Type B pancreatic cell (in vitro differentiated cells): ENCODE results near the gene SPATA31D3. TPM values are rescaled to one million over a fixed set of nuclear protein-coding genes. Genes with fewer than 3 reads are reported as not detected.

ENCODE experiments used
- DNase-seq: peaks from one replicate; pipeline ENCODE4 v3.0.0; 2021; ENCODE audit warnings: mixed read lengths; ENCODE audit not compliant: unreplicated experiment; ENCODE audit errors: extremely low spot score
- H3K27ac Mint-ChIP-seq: 2 replicates; pipeline ENCODE4 v1.8.0; 2021; ENCODE audit warnings: mild to moderate bottlenecking, mixed read lengths
- H3K27me3 Mint-ChIP-seq: 2 replicates; pipeline ENCODE4 v1.8.0; 2021; ENCODE audit warnings: mixed read lengths
- H3K36me3 Mint-ChIP-seq: 2 replicates; pipeline ENCODE4 v1.8.0; 2021; ENCODE audit warnings: mixed read lengths
- H3K4me1 Mint-ChIP-seq: one replicate; pipeline ENCODE4 v1.8.0; 2021; ENCODE audit warnings: mixed read lengths; ENCODE audit not compliant: unreplicated experiment
- H3K4me3 Mint-ChIP-seq: 2 replicates; pipeline ENCODE4 v1.8.0; 2021; ENCODE audit warnings: mild to moderate bottlenecking, mixed read lengths
- H3K9me3 Mint-ChIP-seq: 2 replicates; pipeline ENCODE4 v1.8.0; 2021; ENCODE audit warnings: mixed read lengths
- CTCF ChIP-seq: fragments of 200-600 bp; sonication (generic); conservative IDR thresholded peaks from 2 replicates; pipeline ENCODE4 v1.5.0; 2021; ENCODE audit warnings: antibody characterized with exemption, mild to moderate bottlenecking
- total RNA-seq: library from RNA; stranded (reverse); gene quantifications from 2 replicates; pipeline ENCODE4 v1.2.1, GENCODE V29; 2021; ENCODE audit warnings: low replicate concordance

SPATA31D3 gene
- total RNA-seq, 1 donor from 2014 or later = not detected

GRCh38 chr9:81971727-81972126 is 28.4 kb downstream of the SPATA31D3 start:
- DNase-seq = no peak
- Mint-ChIP-seq H3K27ac (no peak overlapping the region), H3K4me3 (no peak overlapping the region), H3K36me3 (peaks cover 4% of the 10 kb centered on the region), H3K4me1 (no peaks in the 10 kb centered on the region), H3K9me3 (peaks cover 13% of the 10 kb centered on the region), H3K27me3 (no peaks in the 10 kb centered on the region)
- TF ChIP-seq CTCF = no peak

GRCh38 chr9:81974764-81975163 is 31.5 kb downstream of the SPATA31D3 start:
- Mint-ChIP-seq H3K9me3 (peaks cover 8% of the 10 kb centered on the region), H3K4me1 (no peaks in the 10 kb centered on the region), H3K27me3 (no peaks in the 10 kb centered on the region), H3K27ac (no peak overlapping the region), H3K4me3 (no peak overlapping the region), H3K36me3 (no peaks in the 10 kb centered on the region)
- no peak for TF ChIP-seq CTCF
- DNase-seq = no peak

- Mint-ChIP-seq H3K36me3 (no peaks in the 10 kb centered on the region), H3K9me3 (peaks cover 3% of the 10 kb centered on the region), H3K27me3 (no peaks in the 10 kb centered on the region), H3K27ac (no peak overlapping the region), H3K4me1 (peaks cover 4% of the 10 kb centered on the region), H3K4me3 (no peak overlapping the region)
- no peak for TF ChIP-seq CTCF
- DNase-seq = no peak
Observed at GRCh38 chr9:81976351-81976750, 33.1 kb downstream of the SPATA31D3 start.

GRCh38 chr9:81979196-81979595 is 35.9 kb downstream of the SPATA31D3 start:
- H3K27me3 Mint-ChIP-seq = no peaks in the 10 kb centered on the region
- H3K36me3 Mint-ChIP-seq = no peaks in the 10 kb centered on the region

GRCh38 chr9:81980568-81980967 is 37.3 kb downstream of the SPATA31D3 start:
- Mint-ChIP-seq H3K27me3 (no peaks in the 10 kb centered on the region), H3K27ac (no peak overlapping the region), H3K36me3 (no peaks in the 10 kb centered on the region), H3K4me3 (no peak overlapping the region), H3K9me3 (peaks cover 3% of the 10 kb centered on the region), H3K4me1 (peaks cover 4% of the 10 kb centered on the region)
- no peak for DNase-seq
- TF ChIP-seq CTCF = no peak

More at GRCh38 chr9:81979196-81979595, 35.9 kb downstream of the SPATA31D3 start:
- Mint-ChIP-seq H3K27ac (no peak overlapping the region), H3K4me1 (peaks cover 4% of the 10 kb centered on the region), H3K4me3 (no peak overlapping the region), H3K9me3 (peaks cover 3% of the 10 kb centered on the region)
- no peak for TF ChIP-seq CTCF
- DNase-seq = no peak

GRCh38 chr9:81981883-81982282 is 38.6 kb downstream of the SPATA31D3 start:
- Mint-ChIP-seq H3K9me3 (peaks cover 3% of the 10 kb centered on the region), H3K36me3 (no peaks in the 10 kb centered on the region), H3K27ac (no peak overlapping the region), H3K27me3 (no peaks in the 10 kb centered on the region), H3K4me1 (peaks cover 4% of the 10 kb centered on the region), H3K4me3 (no peak overlapping the region)
- DNase-seq = no peak
- TF ChIP-seq CTCF = no peak
